ENCODE results near the gene ETNPPL.

DNA sequence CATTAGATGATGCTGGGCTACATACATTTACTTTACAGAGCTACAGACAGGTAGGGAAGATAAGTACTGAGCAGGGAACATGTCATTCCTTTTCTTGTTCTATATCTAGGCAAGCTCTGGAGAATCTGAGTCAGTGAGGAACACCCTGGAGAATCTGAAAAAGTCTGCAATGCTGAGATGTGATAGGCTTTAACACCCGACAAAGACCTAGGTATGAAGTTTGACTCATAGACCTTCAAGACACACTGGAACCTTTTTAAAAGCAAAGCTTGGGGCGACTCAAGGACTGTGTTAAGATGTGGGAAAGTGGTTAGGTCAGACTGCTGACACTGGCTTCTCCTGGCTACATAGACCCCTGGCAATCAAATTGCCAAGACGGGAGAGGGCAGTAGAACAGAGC, 69.6 kb downstream of the ETNPPL start:
- TF ChIP-seq ZNF274 (IDR thresholded peaks at IDR 0.05; ENCODE audit: low read depth, low read length) (no peak), SUZ12 (IDR thresholded peaks at IDR 0.05; ENCODE audit: extremely low read depth, insufficient read depth, insufficient read length) (no peak)
